Neural progenitor cell (in vitro differentiated cells): ENCODE measurements around the gene ERC1.

ENCODE experiments used
- EZH2 ChIP-seq: fragments of 200-600 bp; sonication (generic); IDR thresholded peaks from 2 replicates; pipeline ENCODE4 v1.6.1; 2017; ENCODE audit warnings: antibody characterized with exemption, mild to moderate bottlenecking, moderate library complexity
- TF ChIP-seq, protein P1 (sequence below): fragments of 200-600 bp; sonication (generic); IDR thresholded peaks from 2 replicates; pipeline ENCODE4 v1.5.1; 2017; ENCODE audit warnings: antibody characterized with exemption, mild to moderate bottlenecking

DNA sequence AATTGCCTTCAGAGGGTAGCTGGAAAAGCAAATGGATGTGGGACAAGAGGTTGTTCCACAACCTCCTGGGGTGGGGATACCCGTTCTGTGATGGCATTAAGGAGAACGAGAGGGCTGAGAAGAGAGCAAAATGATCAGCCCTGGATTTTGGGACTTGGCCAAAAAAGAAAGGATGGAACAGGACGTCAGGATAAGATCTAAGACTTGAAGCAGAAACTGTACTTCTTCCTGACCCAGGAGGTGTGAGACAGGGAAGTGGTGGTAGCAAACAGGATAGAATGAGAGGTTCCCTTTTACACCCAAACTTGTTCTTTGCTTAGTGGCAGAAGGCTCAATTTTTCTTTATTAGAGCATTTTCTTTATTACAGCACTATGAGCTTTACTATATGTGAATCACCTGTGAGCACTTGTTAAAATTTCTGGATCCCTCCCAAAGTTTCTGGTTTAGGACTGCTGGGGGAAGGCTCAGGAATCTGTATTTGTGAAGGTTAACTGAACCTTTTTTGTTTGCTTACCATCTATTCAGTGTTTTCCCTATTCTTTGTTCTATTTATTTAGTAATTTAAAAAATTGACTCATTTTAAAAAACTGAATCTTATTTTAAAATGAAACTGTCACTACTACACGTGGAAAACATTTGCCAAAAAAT, 59.2 kb downstream of the ERC1 start:
- TF ChIP-seq, protein P1, sequence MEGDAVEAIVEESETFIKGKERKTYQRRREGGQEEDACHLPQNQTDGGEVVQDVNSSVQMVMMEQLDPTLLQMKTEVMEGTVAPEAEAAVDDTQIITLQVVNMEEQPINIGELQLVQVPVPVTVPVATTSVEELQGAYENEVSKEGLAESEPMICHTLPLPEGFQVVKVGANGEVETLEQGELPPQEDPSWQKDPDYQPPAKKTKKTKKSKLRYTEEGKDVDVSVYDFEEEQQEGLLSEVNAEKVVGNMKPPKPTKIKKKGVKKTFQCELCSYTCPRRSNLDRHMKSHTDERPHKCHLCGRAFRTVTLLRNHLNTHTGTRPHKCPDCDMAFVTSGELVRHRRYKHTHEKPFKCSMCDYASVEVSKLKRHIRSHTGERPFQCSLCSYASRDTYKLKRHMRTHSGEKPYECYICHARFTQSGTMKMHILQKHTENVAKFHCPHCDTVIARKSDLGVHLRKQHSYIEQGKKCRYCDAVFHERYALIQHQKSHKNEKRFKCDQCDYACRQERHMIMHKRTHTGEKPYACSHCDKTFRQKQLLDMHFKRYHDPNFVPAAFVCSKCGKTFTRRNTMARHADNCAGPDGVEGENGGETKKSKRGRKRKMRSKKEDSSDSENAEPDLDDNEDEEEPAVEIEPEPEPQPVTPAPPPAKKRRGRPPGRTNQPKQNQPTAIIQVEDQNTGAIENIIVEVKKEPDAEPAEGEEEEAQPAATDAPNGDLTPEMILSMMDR = no peak
- TF ChIP-seq EZH2 = no peak
